ENCODE measurements around the gene MICU2.

Gene MICU2, protein sequence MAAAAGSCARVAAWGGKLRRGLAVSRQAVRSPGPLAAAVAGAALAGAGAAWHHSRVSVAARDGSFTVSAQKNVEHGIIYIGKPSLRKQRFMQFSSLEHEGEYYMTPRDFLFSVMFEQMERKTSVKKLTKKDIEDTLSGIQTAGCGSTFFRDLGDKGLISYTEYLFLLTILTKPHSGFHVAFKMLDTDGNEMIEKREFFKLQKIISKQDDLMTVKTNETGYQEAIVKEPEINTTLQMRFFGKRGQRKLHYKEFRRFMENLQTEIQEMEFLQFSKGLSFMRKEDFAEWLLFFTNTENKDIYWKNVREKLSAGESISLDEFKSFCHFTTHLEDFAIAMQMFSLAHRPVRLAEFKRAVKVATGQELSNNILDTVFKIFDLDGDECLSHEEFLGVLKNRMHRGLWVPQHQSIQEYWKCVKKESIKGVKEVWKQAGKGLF

DNA sequence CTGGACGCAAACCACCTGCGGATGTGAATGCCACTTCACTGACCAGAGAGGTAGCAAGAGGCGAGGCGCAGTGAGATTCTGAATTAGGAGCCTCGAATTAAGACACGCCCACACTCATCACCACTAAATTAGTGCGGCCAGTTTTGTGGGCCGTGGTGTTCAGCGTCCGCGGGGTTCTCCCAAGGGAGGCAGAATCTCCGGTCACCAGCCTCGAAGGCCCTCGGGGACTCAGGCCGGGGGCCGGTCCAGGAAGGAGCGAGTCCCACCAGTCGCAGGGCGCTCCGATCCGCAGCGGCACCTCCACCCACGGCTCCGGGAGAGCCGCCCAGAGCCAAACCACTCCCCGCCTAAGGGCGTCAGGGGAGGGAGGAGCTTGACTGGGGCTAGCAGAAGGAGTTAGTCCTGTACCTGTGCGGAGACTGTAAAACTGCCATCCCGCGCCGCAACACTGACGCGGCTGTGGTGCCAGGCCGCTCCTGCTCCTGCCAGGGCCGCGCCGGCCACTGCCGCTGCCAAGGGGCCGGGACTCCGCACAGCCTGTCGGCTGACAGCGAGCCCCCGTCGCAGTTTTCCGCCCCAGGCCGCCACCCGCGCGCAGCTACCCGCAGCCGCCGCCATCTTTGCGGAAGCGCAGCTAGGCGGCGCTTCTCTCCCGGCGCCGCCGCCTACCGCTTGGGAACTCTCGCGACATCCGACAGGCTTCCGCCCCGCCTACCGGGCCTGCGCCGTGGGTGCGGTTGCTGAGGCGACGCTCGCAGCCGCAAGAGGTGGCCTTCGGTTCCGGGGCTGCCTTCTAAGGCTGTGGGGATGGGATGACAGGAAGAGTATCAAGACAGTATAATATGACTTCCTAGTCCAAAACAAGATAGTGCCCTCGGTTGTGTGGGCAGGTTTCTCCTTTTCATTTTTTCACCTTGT, at the start of gene MICU2:
MICU2 (minus strand) TSS at position 640 of the 918 bp plus-strand sequence; CDS start at position 618, 22 bp downstream.
- peak; percentile 83 to 92 (median 90) for DNase-seq (ENCODE audit: low read depth in 3 of 3, low spot score in 1 of 3)

- DNase-seq (ENCODE audit: low read depth in 3 of 3, low spot score in 1 of 3) = no peak
Measured at GRCh38 chr13:21641629-21642028, 37.7 kb upstream of the MICU2 start.

DNA sequence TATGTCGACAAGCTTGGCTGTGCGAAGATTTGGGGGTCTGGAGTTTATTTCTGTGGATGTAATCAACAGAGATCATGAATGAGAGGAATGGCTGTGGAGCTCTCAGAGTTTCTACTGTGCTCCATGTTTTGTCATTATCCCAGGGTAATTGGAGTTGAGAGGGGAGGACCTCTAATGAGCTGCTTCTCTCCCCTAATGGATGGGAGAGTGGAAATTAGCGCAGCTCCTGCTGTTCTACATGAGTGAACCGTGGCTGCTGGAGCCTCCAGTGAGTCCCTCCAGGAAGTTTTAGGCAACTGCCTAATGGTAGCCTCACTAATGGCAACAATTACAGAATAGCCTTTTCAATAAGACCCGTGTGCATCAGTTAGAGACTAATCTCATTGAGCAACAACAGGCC, 35.6 kb upstream of the MICU2 start:
- DNase-seq (ENCODE audit: low read depth in 3 of 3, low spot score in 1 of 3) = no peak

- peak in 1 of 3 donors; percentile 10 for DNase-seq (ENCODE audit: low read depth in 3 of 3, low spot score in 1 of 3)
Measured at GRCh38 chr13:21638319-21639282, 34.6 kb upstream of the MICU2 start.

- DNase-seq (ENCODE audit: low read depth in 3 of 3, low spot score in 1 of 3) = peak in 1 of 3 donors; percentile 2
Measured at GRCh38 chr13:21637296-21637695, 33.3 kb upstream of the MICU2 start.

DNA sequence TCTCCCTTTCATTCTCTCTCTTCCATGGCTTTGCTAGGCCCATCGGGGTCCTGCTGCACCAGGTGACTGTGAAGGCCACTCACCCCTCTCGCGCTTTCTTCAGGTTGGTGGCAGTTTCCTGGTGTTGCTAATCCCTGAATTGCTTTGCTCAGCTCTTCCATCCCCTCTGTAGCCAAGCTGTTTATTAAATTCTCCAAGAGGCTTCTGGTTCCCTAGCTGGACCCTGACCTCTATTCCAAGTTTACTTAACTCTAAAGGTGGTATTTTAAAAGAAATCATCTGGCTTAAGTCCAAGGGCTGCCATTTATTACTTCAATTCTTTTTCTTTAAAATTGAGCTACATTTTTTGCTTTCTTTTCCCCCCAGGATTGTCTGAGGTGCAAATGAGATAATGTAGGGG, 32.7 kb upstream of the MICU2 start:
- DNase-seq (ENCODE audit: low read depth in 3 of 3, low spot score in 1 of 3) = no peak

DNA sequence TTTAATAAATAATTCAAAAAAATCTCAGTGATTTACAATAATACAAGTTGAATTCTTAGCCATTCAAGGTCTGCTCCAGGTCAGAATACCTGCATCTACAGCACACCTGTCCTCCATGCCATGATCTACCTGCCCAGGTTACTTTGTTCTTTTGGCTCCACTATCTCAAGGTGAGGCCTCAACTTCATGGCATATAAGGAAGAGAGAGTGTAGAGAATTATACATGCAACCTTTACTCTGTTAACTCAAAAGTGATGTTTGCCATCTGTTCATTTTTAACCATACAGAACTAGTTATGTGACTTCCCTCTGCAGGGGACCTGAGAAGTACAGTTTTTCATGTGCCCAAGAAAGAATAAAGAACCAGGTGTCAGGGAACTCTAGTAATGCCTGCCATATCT, 28.2 kb upstream of the MICU2 start:
- no peak for DNase-seq (ENCODE audit: low read depth in 3 of 3, low spot score in 1 of 3)

- no peak for DNase-seq (ENCODE audit: low read depth in 3 of 3, low spot score in 1 of 3)
Measured at GRCh38 chr13:21625366-21625765, 21.4 kb upstream of the MICU2 start.

DNA sequence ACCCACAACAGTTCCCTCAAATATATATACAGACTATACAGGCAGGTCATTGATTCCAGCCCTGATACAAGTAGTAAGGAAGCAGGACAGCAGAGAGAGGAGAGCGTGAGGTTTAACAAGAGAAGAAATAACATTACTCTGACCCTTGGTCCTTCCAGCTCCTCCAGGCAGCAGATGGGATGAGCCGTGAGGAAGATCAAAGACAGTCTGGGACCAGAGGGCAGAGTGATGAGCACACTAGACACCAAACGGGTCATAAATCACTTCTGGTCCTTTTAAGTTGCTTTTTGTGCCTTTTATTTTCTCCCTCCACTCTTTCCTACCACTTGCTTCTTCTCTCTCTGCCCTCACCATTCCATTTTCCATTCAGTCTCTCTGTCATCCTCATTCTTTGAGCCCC, 16.9 kb upstream of the MICU2 start:
- DNase-seq (ENCODE audit: low read depth in 3 of 3, low spot score in 1 of 3) = no peak

DNA sequence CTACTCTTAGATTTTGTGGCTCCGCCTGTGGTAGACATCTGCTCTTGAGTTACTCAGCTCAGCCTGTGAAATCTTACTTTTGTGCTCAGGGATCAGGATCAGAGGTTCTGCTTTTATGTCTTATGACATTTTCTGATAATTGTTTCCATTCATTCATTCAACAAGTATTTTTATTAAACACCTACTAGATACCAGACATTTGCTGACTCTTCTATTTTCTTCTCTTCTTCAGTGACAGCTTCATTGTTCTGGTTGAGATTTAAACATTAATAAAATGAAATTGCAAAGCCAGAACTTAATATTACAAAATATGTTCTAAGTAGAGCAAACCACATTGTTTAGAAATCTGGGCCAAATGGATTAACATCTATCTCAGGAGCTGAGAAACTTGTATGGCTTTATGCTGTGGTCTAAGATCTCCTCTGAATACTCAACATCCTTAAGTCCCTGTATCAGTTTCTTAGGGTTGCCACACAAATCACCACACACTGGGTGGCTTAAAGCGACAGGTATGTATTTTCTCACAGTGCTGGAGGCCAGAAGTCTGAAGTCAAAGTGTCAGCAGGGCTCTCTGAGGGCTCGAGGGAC, 15.8 kb upstream of the MICU2 start:
- no peak for DNase-seq (ENCODE audit: low read depth in 3 of 3, low spot score in 1 of 3)

- no peak for DNase-seq (ENCODE audit: low read depth in 3 of 3, low spot score in 1 of 3)
Measured at GRCh38 chr13:21616880-21617279, 12.9 kb upstream of the MICU2 start.

DNA sequence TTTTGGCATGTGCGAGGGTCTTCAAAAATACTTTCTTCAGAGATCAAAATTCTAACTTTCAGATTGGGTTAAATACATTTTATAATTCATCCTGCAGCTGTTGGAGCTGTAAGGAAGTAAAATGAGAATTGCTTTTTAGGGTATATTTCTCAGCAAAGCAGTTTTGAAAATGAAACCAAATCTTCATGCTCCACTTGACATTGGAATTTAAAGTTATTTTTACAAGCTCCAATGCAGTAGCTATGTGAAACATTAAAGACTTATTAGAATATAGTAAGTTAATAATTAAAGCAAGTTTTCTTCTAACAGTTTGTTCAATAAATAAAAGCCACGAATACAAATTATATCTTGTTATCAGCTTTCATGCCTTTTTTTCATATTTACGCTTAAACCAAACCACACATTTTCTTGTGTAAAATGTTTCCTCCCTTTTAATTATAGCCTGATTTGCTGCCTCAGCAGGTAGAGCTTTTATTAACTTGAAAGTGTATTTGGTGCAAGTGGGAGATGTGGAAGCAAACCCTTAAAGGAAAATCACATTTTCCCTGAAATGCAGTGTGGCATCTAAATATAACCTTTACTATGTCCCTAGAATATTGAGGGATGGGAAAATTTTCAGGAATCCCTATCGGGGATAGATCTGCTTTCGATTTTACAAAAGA, 12.4 kb upstream of the MICU2 start:
- DNase-seq (ENCODE audit: low read depth in 3 of 3, low spot score in 1 of 3) = no peak

GRCh38 chr13:21615427-21615826, 11.5 kb upstream of the MICU2 start:
- no peak for DNase-seq (ENCODE audit: low read depth in 3 of 3, low spot score in 1 of 3)

DNA sequence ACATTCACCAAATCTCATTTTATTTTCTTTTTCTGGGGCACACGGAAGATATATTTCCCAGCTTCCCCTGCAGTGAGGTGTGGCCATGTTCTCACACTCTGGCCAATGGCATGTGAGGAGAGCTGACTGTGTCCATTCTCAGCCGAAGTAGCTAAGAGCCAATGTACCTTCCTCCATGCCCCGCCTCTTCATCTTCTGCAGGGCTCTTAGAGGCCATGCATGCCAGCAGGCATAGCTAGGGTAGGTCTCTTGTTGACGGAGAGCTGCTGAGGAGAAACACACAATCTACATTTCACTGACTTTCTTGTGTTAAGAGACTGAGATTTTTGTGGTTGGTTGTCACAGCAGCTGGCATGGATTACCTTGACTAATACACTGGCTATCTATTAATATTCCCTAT, 9.8 kb upstream of the MICU2 start:
- DNase-seq (ENCODE audit: low read depth in 3 of 3, low spot score in 1 of 3) = no peak

- DNase-seq (ENCODE audit: low read depth in 3 of 3, low spot score in 1 of 3) = no peak
Measured at GRCh38 chr13:21611385-21611784, 7.4 kb upstream of the MICU2 start.

DNA sequence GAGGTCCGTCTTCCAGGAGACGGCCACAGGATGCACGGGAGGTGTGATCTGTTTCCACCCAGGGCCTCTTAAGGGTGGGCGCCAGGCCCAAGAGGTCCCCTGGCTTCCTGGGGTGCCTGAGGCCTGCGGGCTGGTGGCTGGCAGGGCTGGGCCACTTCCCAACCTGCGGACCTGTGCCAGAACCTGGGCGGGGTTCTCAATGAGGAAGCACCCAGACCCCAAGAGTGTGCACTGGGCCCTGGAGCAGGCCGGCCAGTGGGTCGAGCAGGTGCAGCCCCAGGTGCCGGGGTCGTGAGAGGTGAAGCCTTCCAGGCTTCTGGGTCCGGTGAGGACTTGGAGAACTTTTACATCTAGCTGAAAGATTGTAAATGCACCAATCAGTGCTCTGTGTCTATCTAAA, 6.7 kb upstream of the MICU2 start:
- no peak for DNase-seq (ENCODE audit: low read depth in 3 of 3, low spot score in 1 of 3)

GRCh38 chr13:21608961-21609360, 5.0 kb upstream of the MICU2 start:
- DNase-seq (ENCODE audit: low read depth in 3 of 3, low spot score in 1 of 3) = no peak

DNA sequence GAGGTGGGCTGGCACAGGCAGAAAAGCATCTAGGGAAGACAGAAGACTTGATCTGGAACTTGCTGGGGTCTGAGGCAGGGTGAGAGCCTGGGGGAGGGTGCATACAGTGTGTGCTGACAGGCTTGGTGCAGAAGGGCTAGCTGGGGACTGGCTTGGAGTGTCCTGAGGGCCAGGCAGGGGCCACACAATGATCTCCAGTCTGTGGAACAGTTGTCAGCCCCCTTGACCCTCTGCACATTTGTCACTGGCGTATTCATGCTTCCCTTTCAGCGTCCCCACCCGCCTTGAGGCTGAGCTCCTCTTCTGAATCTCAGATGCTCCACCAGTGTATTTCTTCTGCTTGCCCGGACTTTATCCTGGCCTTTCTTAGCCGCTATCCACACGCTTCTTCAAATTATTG, 2.8 kb upstream of the MICU2 start:
- DNase-seq (ENCODE audit: low read depth in 3 of 3, low spot score in 1 of 3) = no peak

DNA sequence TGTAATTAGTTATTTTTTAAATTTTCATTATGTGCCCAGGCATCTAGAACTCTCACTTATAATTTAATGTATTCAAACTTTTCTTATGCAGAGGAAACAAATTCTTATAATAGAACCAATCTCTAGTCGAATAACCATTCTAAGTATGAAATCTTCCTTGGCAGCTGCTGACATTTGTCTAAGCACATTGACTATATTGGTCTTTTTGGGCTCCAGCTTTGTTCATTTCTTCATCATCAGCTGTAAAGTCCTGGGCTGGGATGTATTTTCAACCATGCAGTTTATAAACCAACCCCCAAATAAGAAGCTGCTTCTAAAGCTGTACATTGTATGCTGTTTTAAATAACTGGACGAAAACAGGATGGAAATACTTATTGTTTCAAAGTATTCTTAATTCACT, 2.3 kb upstream of the MICU2 start:
- no peak for DNase-seq (ENCODE audit: low read depth in 3 of 3, low spot score in 1 of 3)

- no peak for DNase-seq (ENCODE audit: low read depth in 3 of 3, low spot score in 1 of 3)
Measured at GRCh38 chr13:21596722-21597121, 7.2 kb downstream of the MICU2 start.

Measured in stimulated activated CD4-positive, alpha-beta T cell treated with anti-CD3 and anti-CD28 coated beads, TNF-alpha, amount 100 ng/mL, for 1 hour (primary cell).